Duodenal mucosa (tissue), 2 donors: ENCODE results near the gene RERE.

Source experiments
- H3K27ac ChIP-seq: one replicate; pipeline ENCODE4 v1.7.0; 2013; ENCODE audit warnings: low read depth, low read length
- H3K27me3 ChIP-seq, 2 donors: one replicate each; pipeline ENCODE4 v1.7.0; 2013; ENCODE audit warnings: low read length in 2 of 2, control low read depth in 1 of 2; ENCODE audit not compliant: insufficient read depth in 2 of 2, control insufficient read depth in 1 of 2
- H3K36me3 ChIP-seq, 2 donors: one replicate each; pipeline ENCODE4 v1.7.0; 2013; ENCODE audit warnings: low read length in 2 of 2, control low read depth in 1 of 2; ENCODE audit not compliant: insufficient read depth in 2 of 2, control insufficient read depth in 1 of 2
- H3K4me1 ChIP-seq, 2 donors: one replicate each; pipeline ENCODE4 v1.7.0; 2013; ENCODE audit warnings: low read length in 2 of 2, control low read depth in 1 of 2; ENCODE audit not compliant: insufficient read depth in 2 of 2, control insufficient read depth in 1 of 2
- H3K4me3 ChIP-seq, 2 donors: one replicate each; pipeline ENCODE4 v1.7.0; 2013; ENCODE audit warnings: low read length in 2 of 2, low read depth in 1 of 2
- H3K9ac ChIP-seq, 2 donors: one replicate each; pipeline ENCODE4 v1.7.0; 2013; ENCODE audit warnings: low read length in 2 of 2, low read depth in 1 of 2
- H3K9me3 ChIP-seq, 2 donors: one replicate each; pipeline ENCODE4 v1.7.0; 2013; ENCODE audit warnings: low read length in 2 of 2, control low read depth in 1 of 2; ENCODE audit not compliant: control insufficient read depth in 1 of 2

The RERE gene

DNA sequence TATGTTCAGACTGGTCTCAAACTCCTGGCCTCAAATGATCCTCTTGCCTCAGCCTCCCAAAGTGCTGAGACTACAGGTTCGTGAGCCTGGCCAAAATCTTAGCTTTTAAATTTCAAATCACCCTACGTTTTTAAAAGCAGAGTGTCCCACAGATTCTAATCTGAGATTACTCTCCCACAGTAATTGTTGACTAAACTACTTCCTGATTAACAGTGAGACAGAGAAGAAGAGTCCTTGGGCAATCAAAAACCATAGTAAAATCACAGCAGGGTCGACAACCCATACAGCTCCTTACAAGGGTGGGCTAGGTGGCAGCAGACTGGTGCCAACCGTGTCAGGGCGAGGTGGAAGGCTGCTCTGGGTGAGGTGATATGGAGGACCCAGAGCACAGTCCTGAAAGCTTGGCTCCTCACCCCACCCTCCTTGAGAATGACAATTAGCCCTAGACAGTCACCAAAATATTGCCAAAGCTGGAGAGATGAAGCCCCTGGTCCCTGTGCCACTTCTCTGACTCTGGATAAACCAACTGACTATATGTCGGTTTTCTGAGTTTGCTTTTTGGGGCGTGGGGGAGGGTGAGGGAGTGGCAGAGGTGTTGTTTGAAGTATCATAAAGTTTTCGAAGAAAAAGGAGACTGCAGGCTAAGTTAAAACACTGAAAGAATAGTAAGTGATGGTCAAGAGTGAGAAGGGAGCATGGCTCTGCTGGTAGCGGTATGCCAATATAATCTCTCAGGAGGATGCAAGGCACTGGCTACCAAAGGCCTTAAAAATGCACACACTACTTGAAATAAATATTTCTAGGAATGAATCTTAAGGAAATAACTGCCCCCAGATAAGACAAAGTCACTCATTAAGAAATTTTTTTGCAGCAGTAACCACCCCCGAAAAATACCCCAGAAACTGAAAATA, 412.7 kb downstream of the RERE start:
- peaks cover 34 to 45% of the 10 kb centered on the region in 2 donors for H3K4me1 ChIP-seq
- peaks cover 0 to 33% of the 10 kb centered on the region in 2 donors for H3K36me3 ChIP-seq
- no peaks in the 10 kb centered on the region for H3K9me3 ChIP-seq
- H3K27ac ChIP-seq, result no peak overlapping the region
- H3K9ac ChIP-seq, result no peak overlapping the region
- H3K27me3 ChIP-seq, result no peaks in the 10 kb centered on the region
- no peak overlapping the region for H3K4me3 ChIP-seq

DNA sequence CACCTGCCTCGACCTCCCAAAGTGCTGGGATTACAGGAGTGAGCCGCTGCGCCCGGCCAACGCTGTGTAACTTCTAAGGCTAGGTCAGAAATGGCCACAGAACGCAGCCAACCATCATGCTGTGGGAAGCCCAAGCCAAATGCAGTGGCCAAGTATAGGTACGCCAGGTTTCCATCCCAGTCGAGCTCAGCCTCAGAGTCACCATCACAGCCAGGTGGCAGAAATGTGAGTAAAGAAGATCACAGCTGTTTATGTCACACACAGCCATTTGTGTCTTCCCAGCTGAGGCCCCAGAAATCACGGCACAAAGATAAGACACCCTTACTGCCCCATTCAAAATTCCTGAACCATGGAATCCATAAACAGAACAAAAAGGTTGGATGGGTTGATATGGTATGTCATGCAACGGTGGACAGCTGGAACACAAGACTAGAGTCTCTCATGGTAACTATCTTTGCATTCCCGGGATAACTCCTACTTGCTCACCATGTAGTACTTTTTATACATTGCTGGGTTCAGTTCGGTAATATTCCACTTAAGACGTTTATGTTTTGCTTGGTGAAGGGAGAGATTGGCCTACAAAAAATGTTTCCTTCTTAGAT, 415.2 kb downstream of the RERE start:
- H3K36me3 ChIP-seq, result peaks cover 0 to 32% of the 10 kb centered on the region in 2 donors
- H3K27me3 ChIP-seq, result no peaks in the 10 kb centered on the region
- no peak overlapping the region for H3K27ac ChIP-seq
- peaks cover 22 to 32% of the 10 kb centered on the region in 2 donors for H3K4me1 ChIP-seq
- H3K4me3 ChIP-seq, result no peak overlapping the region
- H3K9ac ChIP-seq, result no peak overlapping the region
- H3K9me3 ChIP-seq, result no peaks in the 10 kb centered on the region

GRCh38 chr1:8398677-8399076, 418.8 kb downstream of the RERE start:
- no peak overlapping the region for H3K9ac ChIP-seq
- no peaks in the 10 kb centered on the region for H3K9me3 ChIP-seq
- peaks cover 8 to 19% of the 10 kb centered on the region in 2 donors for H3K36me3 ChIP-seq
- H3K27me3 ChIP-seq, result no peaks in the 10 kb centered on the region
- no peak overlapping the region for H3K4me3 ChIP-seq
- peaks cover 30 to 31% of the 10 kb centered on the region in 2 donors for H3K4me1 ChIP-seq
- no peak overlapping the region for H3K27ac ChIP-seq

DNA sequence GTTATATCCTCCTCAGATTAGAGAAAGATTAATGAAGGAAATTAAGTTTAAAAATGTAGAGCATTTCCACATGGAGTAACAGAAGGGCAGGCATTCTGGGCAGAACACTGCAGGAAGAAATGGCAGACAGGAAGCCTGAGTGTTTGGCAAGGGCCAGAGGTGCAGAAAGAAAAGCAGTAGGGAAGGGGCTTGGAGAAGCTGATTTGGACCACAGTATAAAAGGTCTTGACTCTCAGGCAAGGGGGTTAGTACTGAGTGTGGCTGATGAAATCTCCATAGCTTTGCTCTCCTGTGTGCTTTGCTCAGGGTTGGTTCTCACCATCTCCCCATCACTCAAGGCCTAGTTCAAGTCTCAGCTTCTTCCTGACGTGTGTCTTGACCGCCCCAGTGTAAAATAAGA, 419.4 kb downstream of the RERE start:
- no peak overlapping the region for H3K27ac ChIP-seq
- no peak overlapping the region for H3K4me3 ChIP-seq

DNA sequence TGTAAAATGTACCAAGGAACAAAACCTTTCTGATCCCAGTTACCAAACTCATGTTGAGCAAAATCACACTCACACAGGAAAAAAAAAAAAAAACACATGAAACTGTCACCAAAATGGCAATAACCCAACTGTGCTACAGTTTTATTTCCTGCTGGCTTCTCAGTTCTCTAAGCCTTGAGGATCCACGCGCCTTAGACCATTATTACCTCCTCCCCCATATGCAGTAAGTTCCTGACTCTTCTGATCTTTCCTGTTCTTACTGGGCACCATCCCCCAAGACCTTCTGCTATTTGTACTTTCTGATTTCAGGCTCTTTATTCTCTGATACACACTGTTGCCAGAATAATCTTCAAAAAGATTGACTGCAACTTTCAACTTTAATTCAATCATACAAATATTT, 419.9 kb downstream of the RERE start:
- H3K27ac ChIP-seq, result peak overlapping the region; percentile 13
- H3K9me3 ChIP-seq, result no peaks in the 10 kb centered on the region
- H3K36me3 ChIP-seq, result peaks cover 16 to 27% of the 10 kb centered on the region in 2 donors
- no peak overlapping the region for H3K4me3 ChIP-seq
- peaks cover 30 to 38% of the 10 kb centered on the region in 2 donors for H3K4me1 ChIP-seq
- no peak overlapping the region for H3K9ac ChIP-seq
- no peaks in the 10 kb centered on the region for H3K27me3 ChIP-seq

More for the DNA sequence above, 419.4 kb downstream of the RERE start:
- H3K4me1 ChIP-seq, result peaks cover 30 to 33% of the 10 kb centered on the region in 2 donors
- no peaks in the 10 kb centered on the region for H3K27me3 ChIP-seq
- H3K36me3 ChIP-seq, result peaks cover 11 to 24% of the 10 kb centered on the region in 2 donors
- H3K9me3 ChIP-seq, result no peaks in the 10 kb centered on the region
- no peak overlapping the region for H3K9ac ChIP-seq

- Histone ChIP-seq H3K4me3 (peak overlapping the region in 1 of 2 donors; percentile 3), H3K9ac (no peak overlapping the region), H3K9me3 (no peaks in the 10 kb centered on the region), H3K27me3 (no peaks in the 10 kb centered on the region), H3K4me1 (peaks cover 30 to 40% of the 10 kb centered on the region in 2 donors), H3K27ac (peak overlapping the region; percentile 3), H3K36me3 (peaks cover 16 to 23% of the 10 kb centered on the region in 2 donors)
Measured at GRCh38 chr1:8396786-8397406, 420.5 kb downstream of the RERE start.

- H3K27ac ChIP-seq, result peak overlapping the region; percentile 37
- H3K4me1 ChIP-seq, result peaks cover 30 to 42% of the 10 kb centered on the region in 2 donors
- H3K4me3 ChIP-seq, result peak overlapping the region; percentile 3 to 59
- H3K36me3 ChIP-seq, result peaks cover 18 to 20% of the 10 kb centered on the region in 2 donors
- H3K9me3 ChIP-seq, result no peaks in the 10 kb centered on the region
- H3K27me3 ChIP-seq, result no peaks in the 10 kb centered on the region
- H3K9ac ChIP-seq, result no peak overlapping the region
Measured at GRCh38 chr1:8396083-8396785, 421.2 kb downstream of the RERE start.

- Histone ChIP-seq H3K9ac (no peak overlapping the region), H3K27ac (peak overlapping the region; percentile 37), H3K27me3 (no peaks in the 10 kb centered on the region), H3K4me3 (peak overlapping the region; percentile 44 to 59), H3K4me1 (peaks cover 30 to 46% of the 10 kb centered on the region in 2 donors), H3K36me3 (peaks cover 20 to 22% of the 10 kb centered on the region in 2 donors), H3K9me3 (no peaks in the 10 kb centered on the region)
Measured at GRCh38 chr1:8395433-8395866, 422.0 kb downstream of the RERE start.

GRCh38 chr1:8394456-8395321, 422.8 kb downstream of the RERE start:
- H3K27ac ChIP-seq, result no peak overlapping the region

More at GRCh38 chr1:8394456-8395321, 422.8 kb downstream of the RERE start:
- no peaks in the 10 kb centered on the region for H3K27me3 ChIP-seq
- H3K9me3 ChIP-seq, result no peaks in the 10 kb centered on the region
- no peak overlapping the region for H3K9ac ChIP-seq
- no peak overlapping the region for H3K4me3 ChIP-seq
- peaks cover 33 to 46% of the 10 kb centered on the region in 2 donors for H3K4me1 ChIP-seq
- H3K36me3 ChIP-seq, result peaks cover 23 to 28% of the 10 kb centered on the region in 2 donors
